Fibroblast of skin of left biceps (primary cell): Measurements from ENCODE around the gene BMP7.
"Not testable (repeated sequence)": the region's sequence is repeated elsewhere in the genome, so short reads cannot be mapped to it uniquely, and the experiment has no call there.

ENCODE experiments used
- DNase-seq, 2 experiments: peaks; one replicate each; pipeline ENCODE4 v3.0.0-alpha.2; 2013; ENCODE audit warnings: low read depth in 2 of 2

Gene BMP7

DNA sequence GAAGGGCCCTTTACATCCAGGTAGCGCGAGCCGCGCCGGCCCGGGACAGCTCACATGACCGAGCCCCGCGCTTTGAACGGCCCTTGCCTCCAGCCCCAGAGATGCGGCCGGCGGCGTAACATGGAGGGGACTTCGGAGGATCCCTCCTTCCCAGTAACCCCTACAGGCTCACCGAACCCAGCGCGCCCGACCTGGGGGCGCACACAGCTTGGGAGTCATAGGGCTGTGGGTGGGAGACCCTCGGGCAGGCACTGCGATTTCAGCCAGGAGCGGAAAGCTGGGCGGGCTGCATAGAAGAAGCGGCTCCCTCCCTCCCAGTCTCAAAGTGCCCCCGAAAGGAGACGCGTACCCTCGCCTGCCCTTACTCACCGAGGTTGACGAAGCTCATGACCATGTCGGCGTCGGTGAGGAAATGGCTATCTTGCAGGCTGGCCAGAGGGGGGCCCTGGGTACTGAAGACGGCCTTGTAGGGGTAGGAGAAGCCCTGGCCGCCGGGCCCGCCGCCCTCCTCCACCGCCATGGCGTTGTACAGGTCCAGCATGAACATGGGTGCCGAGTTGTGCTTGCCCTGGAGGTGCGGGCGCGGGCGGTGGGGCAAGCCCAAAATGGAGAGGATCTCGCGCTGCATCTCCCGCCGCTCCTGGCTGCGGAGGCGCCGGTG, 975 bp downstream of the BMP7 start:
- no peak for DNase-seq

DNA sequence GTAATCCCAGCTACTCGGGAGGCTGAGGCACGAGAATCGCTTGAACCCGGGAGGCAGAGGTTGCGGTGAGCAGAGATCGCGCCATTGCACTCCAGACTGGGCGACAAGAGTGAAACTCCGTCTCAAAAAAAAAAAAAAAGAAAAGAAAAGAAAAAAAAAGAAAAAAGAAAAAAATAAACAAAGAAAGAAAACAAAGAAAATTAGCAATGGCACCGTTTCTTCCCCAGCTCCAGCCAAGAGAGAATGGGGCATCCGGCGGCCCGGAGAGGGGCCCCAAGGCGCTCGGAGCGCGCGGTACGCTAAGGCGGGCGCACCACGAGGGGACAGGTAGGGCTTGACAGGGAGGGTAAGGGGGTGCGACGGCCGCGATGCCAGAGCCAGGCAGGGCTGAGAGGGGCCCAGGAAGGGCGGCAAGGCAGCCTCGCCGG, 1.5 kb downstream of the BMP7 start:
- DNase-seq = not testable (repeated sequence)

DNA sequence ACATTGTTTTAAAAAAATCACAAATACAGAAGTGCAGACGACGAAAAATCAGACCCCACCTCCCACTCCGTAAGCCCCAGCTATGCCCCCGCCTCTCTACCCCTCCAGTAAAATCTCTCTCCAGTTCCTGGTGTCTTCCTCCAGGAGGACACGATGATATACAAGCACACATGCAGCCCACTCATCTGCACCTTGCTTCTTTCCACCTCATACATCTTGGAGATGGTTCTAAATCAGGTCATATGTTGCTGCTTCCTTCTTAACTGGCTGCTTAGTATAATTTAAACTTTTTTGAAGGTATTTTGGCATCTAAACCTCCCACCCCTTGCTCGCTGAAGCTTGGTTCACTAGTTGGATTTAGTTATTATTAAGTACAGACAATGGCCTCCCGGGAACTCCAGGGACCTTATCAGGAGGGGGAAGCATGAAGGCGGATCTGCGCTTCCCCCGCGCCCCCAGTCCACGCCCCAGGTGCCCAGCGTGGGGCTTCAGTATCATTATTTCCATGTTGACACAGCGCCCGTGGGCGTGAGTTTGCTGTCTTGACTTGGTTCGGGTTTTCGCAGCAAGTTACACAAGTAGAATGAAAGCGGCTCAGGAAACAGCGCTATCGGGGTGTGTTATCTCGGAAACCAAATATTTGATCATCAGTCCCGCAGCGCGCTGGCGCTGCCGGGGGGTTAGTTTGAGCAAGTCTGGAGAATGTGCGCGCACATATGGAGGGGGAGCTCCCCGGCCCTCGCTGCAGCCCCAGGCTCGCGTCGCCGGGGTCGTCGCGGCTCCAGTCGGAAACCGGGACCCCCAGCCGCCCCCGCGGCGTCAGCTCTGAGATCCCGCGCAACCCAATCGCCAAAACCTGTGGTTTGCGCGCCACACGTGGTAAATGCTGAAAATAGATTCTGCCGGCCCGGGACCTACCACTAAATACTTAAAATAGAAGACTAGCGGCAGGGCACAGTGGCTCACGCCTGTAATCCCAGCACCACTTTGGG, 2.3 kb downstream of the BMP7 start:
- DNase-seq = no peak

DNA sequence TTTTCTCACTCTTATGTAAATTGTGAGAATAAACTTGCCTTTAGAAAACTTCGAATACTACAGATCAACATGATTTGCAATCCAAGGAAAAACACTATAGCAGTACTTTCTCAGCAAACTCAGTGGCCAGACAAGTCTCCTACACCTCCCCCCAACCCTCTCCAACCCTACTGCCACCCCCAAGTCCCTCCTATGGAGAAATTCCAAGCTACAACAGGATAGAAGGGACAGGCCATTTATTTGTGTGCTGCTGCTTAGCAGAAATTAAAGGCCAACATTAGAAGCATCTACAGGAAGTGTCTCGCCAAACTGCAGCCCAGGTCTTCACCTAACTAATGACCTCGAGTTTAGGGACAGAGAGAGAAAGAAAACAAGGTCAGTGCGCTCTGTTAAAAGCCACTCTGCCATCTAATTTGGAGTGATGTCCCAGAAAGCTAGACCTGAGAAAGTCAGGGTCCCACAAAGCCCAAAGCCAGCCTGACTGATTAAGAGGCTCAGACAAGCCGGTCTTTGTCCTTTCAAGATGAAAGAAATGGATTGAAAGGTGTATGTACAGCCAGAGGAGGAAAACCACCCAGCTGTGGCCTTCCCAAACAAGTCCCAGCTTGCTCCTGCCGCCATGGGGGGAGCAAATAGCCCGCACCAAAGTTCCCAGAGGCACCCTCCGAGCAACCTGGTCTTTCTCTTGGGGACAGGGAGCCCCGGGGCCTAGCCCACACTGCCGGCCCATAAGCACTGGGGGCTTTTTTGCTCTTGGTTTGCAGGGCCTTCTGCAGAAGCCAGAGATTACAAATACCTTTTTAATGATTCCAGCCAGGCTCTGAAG, 3.4 kb downstream of the BMP7 start:
- no peak for DNase-seq

DNA sequence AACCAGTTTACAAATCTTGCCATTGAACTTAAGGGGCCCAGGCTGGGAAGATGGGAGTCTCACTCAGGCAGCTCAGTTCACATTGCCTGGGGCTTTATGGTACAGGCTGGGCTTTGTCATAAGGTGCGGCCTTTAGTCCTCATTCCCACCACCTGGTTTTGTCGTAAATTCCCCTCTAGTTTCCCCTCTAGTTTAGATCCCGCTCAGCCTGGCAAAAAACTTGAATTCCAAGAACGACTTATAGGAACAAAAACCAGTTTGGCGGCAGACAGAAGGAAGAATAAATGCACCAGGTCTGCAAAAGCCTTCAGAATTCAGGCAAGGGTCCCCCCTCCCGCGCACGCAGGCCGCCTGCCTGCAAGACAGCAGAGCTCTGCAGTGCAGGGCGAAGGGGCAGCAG, 4.1 kb downstream of the BMP7 start:
- no peak for DNase-seq

DNA sequence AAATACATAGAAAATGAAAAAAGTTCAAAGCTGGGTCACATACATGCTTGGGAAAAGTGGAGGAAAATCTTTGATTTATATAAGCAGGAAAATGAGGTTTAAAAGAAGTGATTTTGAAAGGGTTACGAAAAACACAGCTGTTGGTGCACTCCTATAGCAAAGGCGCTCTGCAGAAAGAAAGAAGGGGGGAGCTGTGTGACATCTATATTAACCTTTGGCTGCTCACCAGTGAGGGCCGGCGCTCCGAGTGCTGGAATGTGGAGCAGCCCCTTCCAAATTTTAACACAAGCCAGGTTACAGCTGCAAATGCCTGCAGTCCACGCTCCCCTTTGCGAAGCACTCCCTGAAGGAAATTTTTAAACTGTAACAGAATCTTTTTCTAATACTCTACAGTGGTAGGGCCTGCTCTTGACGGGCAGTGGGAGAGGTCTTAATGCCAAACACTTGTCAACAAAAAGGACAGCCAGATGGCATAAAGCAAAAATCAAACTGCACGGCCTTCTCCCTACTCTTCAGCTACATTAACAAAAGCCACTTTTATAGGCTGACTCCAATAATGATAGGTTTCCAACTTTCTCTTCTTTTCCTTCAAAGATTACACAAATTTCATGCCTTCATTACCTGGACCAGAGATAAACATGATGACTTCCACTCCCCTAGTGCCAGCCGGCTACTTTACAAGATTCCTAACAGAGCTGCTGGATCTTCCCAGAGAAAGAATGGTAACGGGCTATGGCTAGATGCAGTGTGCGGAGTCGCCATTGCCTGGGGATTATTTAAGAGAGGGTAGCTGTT, 4.8 kb downstream of the BMP7 start:
- no peak for DNase-seq

DNA sequence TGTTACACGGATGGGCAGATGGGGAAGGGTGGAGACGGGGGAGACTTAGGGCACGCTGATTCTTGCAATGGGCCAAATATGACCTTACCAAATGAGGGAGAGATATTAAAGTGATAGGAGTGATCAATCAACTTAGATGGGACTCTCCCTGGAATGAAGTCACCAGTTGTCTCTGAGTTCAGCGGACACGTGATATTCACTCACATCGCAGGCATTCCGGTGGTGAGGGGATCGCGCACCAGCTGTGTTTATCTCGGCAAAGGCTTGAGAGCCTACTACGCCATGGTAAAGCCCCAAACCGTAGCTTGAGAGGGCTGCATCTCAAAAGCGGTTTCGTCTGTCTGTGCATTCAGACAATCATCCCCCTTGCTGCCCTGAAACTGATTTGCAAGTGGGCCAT, 5.5 kb downstream of the BMP7 start:
- DNase-seq = no peak

DNA sequence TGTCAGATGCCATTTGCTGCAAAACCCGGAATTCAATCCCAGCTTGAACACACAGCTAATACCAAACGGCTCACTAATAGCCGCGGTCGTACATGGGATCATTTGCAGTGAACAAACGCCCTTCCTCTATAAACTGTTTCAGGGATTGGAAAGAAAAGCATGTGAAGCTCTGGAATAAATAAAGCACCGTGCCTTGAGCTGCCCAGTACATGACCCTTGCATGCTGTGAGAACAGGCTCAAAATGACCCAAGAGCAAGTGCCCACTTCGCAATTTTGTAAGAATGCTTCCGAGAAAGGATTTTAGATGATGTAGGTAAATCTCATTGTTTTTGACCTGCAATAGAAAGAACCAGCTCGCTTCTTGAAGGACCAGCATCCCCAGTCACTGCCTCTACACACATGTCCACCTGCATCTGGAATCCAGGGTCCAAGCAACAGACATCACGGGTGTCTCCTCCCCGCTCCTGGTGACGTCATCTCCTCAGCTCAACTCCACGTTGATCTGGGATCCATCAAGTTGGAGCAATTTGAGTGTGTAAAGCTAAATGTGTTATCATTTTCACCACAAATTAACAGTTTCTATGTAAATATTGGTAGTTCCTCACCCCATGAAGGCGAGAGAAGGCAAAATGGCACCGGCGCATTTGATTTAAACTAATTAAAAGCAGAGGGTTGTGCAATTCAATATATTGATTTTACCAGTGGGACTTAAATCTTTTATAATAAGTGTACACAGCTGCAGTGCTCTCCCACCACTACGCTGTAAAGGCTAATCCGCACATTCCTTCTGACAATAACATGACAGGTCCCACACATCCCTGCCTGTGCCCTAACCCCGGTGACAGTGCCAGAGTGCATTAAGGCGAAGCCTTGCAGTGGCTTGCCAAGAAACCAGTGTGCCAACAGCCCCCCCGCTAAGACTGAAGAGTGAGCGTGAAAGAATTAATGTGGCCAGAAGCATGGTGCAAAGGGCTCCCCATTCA, 6.2 kb downstream of the BMP7 start:
- DNase-seq = no peak

DNA sequence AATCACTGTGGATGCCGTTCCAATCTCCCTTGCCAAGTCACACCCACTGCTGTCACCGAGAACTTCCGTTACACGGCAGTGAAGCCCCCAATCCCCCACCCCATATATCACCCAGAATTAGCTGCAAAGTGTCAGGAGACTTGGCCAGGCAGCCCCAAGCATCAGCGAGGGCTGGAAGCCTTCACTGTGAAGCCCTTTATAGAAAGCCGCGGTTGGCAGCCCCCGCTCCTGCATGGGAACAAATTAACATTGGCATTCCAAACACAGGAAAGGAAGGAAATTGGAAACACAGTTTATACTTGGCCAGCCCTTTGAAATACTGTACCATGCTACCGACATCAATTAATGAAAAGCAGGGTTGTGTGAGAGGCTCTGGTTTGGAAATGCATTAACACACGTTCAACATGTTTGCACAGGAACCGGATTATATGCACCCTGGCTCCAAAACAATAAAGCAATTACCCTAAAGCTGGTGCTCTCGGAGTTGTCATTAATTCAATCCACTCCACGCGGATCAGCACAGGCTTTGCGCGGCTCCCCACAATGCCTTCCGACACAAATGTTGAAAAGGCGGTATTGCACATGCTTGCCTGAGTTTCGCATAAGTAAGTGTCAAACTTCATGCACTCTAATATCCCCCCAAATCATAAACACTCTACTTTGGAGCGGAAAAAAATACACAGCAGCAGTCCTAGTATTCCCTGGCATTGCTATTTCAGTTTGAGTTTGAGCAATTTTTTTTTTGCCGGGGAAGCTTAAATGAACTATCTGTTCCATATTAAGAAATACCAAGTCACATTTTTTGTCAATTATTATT, 7.1 kb downstream of the BMP7 start:
- no peak for DNase-seq

DNA sequence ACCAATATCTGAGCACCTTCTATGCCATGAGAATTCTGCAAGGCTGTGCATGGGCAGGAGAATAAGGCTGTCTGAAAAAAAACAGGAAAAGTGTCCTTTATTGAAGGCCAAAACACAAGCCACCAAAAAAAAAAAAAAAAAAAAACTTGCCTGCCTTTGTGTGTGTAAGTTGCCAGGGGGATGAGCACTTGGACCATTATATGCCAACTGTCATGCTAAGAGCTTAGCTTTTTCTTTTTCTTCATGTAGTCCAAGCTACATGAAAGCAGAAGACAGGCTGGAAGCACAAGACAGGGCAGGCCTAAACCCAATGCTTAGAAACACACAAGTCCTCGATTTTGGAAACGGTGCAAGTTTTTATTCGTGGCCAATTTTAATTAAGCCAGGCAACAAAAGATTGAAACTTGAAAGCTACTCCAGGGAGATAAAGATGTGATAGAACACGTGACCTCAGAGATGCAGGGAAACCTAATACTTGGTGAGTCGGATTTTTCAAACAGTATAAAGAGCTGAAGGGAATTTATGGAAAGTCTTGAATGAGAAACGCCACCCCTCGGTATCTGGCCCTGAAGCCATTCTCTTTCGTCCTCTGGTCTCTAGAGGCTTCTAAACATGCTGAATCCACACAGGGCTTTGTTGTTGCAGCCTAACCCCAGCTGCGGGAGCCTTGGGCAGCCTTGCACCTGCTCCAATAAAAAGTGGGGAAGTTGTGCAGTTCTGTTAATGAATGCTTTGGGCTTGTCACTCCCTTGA, 8.6 kb downstream of the BMP7 start:
- no peak for DNase-seq

DNA sequence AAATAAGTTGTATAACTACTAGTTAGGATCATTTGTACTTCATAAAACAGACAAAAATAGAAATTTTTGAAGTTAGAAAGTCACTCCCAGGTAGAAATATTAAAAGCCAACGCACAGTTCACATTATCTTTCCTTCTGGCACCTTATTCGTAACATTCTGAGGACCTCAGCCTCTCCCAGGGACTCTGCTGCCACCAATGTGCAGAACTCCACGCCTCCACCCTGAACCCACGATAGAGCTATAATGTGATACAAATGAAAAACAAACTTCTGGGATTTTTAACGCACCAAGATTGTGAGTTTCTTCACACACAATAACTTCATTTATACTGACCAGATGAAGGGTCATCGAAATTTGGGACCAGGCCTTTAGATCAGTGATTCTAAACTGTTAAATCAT, 9.5 kb downstream of the BMP7 start:
- no peak for DNase-seq

DNA sequence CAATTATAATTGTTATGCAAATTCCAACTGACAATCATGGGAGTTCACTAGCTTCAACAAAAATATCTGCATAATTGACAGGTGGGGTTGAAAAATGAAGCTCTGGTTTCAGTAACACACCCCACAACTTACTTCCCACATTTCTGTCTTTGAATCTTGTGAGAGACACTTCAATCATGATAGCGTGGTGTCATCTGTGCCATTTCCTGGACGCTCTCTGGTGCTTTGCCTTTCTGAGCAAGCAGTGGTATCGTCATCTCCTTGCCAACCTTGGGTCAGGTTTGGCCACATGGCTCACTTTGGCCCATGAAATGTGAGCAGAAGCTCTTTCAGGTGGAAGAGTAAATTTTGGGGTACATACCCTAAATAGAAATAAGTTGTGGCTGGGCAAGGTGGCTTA, 10.2 kb downstream of the BMP7 start:
- DNase-seq = no peak

DNA sequence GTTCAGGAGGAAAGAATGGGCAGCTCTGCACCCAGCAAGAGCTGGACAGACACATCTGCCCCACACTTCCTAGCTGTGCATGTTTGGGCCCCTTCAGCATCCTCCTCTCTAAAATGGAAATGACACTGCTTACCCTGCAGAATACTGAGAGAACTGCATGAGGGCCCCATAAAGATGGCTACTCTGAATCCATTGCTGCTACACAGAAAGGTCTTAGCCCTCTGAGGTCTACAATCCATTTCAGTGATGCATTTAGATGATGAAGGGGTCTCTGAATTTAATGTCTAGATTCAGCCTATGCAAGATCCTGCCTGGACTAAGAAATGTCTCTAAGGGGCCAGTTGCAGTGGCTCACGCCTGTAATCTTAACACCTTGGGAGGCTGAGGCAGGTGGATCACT, 11.3 kb downstream of the BMP7 start:
- DNase-seq = no peak

DNA sequence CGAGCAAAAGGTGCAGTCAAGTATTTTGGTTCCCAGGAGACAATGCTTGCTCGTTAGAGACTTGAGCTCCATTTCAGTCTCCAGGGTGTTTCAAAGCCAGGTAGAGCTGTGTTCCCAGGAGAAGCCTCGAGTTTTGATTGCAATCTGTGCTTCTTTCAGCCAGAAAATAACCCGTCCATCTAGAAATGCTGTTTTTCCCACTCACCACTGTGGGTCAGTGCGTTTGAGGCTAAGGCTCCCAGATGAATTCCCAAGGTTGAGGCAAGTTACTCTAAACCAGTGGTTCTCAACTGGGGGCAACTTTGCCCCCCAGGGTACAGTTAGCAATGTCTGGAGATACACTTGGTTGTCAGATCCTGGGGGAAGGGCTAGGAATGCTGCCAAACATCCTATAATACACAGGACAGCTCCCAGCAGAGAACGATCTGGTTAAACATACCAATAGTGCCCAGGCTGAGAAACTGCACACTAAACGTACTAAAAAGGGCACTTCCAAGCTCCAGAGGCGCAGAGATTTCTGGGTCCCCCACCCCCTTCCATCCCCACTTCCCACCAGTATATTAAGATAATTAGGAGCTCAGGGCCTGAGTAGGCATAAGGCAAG, 13.8 kb downstream of the BMP7 start:
- DNase-seq = no peak

DNA sequence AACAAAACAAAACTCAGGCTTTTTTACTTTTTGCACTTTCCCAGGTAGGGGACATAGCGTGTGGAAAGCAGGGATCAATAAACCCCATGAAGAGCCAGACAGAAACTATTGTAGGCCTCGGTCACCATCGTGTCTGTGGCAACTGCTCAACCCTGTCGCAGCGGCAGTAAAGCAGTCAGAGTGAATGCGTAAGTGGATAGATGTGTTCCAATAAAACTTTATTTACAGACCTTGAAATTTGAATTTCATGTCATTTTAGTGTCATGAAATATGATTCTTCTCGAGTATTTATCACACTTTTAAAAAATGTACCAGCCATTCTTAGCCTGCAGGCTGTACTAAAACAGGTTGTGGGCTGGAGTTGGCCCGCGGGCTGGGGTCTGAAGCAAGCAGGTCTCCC, 14.5 kb downstream of the BMP7 start:
- no peak for DNase-seq

DNA sequence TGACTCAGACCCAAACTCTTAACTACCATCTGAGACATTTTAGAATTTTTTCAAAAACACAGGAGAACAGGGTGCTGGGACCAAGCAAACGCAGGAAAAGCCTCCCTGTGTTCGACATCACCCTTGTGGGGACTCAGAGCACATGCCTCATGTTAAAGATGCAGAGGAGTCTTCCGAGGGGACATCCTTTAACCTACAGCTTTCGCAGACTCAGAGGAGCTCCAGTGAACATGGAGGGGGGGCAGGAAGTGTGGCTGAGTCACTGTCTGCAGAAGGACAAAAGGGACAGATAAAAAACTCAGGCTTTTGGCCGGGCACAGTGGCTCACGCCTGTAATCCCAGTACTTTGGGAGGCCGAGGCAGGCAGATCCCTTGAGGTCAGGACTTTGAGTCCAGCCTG, 15.1 kb downstream of the BMP7 start:
- DNase-seq = no peak

DNA sequence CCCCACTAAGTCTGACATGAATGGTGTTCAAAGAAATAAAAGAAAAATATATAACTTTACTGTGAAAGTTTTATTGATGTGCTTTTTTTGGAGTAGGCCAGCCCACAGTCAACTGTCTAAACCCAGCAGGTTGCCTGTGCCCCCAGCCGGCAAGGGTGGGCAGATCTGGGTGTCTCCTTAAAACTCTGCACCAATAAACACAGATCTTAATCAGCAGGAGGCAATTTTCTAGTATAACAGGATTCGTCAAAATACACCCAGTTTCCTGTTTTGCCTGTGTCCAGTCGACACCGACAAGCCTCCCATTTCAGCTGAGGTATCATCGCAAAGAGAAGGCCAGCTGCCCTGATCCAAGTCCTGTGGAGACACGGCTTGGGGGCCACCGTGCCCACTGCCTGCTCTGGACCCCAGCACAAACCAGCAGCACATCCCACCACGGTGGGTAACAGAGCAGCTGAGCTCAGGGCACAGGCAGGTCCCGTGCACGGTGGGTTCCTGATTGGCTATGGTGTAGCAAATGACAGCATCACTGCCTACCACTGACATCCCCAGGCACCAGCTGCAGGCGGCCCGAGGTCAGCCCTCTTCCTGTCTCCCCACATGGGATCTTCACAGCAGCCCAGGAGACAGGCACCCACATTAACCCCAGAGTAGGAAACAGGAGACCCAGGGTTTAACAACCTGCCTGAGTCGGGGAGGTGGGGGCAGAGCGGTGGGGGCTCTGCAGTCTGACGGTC, 15.7 kb downstream of the BMP7 start:
- no peak for DNase-seq

DNA sequence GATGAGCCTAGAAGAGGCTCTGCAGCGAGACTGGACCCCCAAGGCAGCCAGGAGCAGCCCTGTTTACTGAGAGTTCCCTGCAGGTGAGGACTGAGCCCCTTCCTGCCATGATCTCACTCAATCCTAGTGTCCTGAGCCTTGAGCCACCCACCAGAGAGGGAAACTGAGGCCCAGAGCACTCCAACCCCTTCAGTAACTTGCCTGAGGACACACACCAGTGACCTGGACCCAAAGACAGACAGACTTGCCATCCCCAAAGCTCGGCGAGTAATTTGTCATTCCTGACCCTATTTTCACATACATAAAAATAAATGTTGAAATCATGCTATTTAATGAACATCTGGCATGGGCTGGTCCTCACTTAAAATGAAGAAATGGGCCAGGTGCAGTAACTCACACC, 16.7 kb downstream of the BMP7 start:
- no peak for DNase-seq
